Measurements from ENCODE around the gene SEC14L6. TPM values are rescaled to one million over a fixed set of nuclear protein-coding genes. Genes with fewer than 3 reads are reported as not detected.
"Not testable (repeated sequence)": the region's sequence is repeated elsewhere in the genome, so short reads cannot be mapped to it uniquely, and the experiment has no call there.

The SEC14L6 gene
- total RNA-seq, 4 donors from 2014 or later, result 0.11 TPM; not detected in 3

- Histone ChIP-seq H3K27ac (no peak overlapping the region), H3K4me3 (replicated peaks in 1 of 3) (no peak overlapping the region), H3K27me3 (no peaks in the 10 kb centered on the region), H3K4me1 (peaks cover 0 to 5% of the 10 kb centered on the region in 2 donors), H3K36me3 (peaks cover 30 to 32% of the 10 kb centered on the region in 2 donors), H3K9me3 (no peaks in the 10 kb centered on the region)
- intact Hi-C loops (cut with DNase I), result no loop called here
- TF ChIP-seq POLR2A (IDR thresholded peaks at IDR 0.05), result no peak
- TF ChIP-seq CTCF (IDR thresholded peaks at IDR 0.05), result no peak
- WGBS, 2 donors, result 18 to 33% methylated on average over 3 to 5 of the region's 7 CpGs
- DNase-seq, result no peak
Observed at GRCh38 chr22:30573594-30574094, 27.1 kb upstream of the SEC14L6 start.

GRCh38 chr22:30572840-30573593 lies 26.5 kb upstream of the SEC14L6 start:
- TF ChIP-seq CTCF (IDR thresholded peaks at IDR 0.05) (no peak), POLR2A (IDR thresholded peaks at IDR 0.05) (no peak)
- H3K9me3 ChIP-seq, result no peaks in the 10 kb centered on the region
- no peaks in the 10 kb centered on the region for H3K27me3 ChIP-seq
- peaks cover 24 to 26% of the 10 kb centered on the region in 2 donors for H3K36me3 ChIP-seq
- no peak for DNase-seq
- H3K4me3 ChIP-seq (replicated peaks in 1 of 3), result no peak overlapping the region
- 42 to 47% methylated on average over 9 to 10 of the region's 12 CpGs for WGBS, 2 donors
- intact Hi-C loops (cut with DNase I), result no loop called here
- no peak overlapping the region for H3K27ac ChIP-seq
- peaks cover 0 to 5% of the 10 kb centered on the region in 2 donors for H3K4me1 ChIP-seq

GRCh38 chr22:30572210-30572609 lies 25.7 kb upstream of the SEC14L6 start:
- WGBS, 2 donors, result 75 to 87% methylated on average over 6 of the region's 6 CpGs
- H3K4me1 ChIP-seq, result peaks cover 0 to 5% of the 10 kb centered on the region in 2 donors
- H3K27ac ChIP-seq, result no peak overlapping the region
- intact Hi-C loops (cut with DNase I), result no loop called here
- no peak overlapping the region for H3K4me3 ChIP-seq (replicated peaks in 1 of 3)
- H3K9me3 ChIP-seq, result no peaks in the 10 kb centered on the region
- H3K36me3 ChIP-seq, result peaks cover 15 to 18% of the 10 kb centered on the region in 2 donors
- no peaks in the 10 kb centered on the region for H3K27me3 ChIP-seq
- no peak for TF ChIP-seq POLR2A (IDR thresholded peaks at IDR 0.05)
- DNase-seq, result no peak

GRCh38 chr22:30569674-30570202 lies 23.2 kb upstream of the SEC14L6 start:
- no peak for DNase-seq
- H3K36me3 ChIP-seq, result no peaks in the 10 kb centered on the region
- no peaks in the 10 kb centered on the region for H3K9me3 ChIP-seq
- intact Hi-C loops (cut with DNase I), result no loop called here
- no peak overlapping the region for H3K27ac ChIP-seq
- H3K27me3 ChIP-seq, result no peaks in the 10 kb centered on the region
- TF ChIP-seq CTCF (IDR thresholded peaks at IDR 0.05) (no peak), POLR2A (IDR thresholded peaks at IDR 0.05) (no peak)
- WGBS, 2 donors, result 90 to 94% methylated on average over 10 of the region's 10 CpGs
- H3K4me3 ChIP-seq (replicated peaks in 1 of 3), result no peak overlapping the region
- H3K4me1 ChIP-seq, result peaks cover 0 to 2% of the 10 kb centered on the region in 2 donors

GRCh38 chr22:30568137-30568805 lies 21.7 kb upstream of the SEC14L6 start:
- no peaks in the 10 kb centered on the region for H3K9me3 ChIP-seq
- TF ChIP-seq POLR2A (IDR thresholded peaks at IDR 0.05) (no peak), CTCF (IDR thresholded peaks at IDR 0.05) (no peak)
- no peak overlapping the region for H3K4me3 ChIP-seq (replicated peaks in 1 of 3)
- H3K27ac ChIP-seq, result no peak overlapping the region
- no peak for DNase-seq
- no peaks in the 10 kb centered on the region for H3K27me3 ChIP-seq
- no peaks in the 10 kb centered on the region for H3K36me3 ChIP-seq
- intact Hi-C loops (cut with DNase I), result no loop called here
- WGBS, 2 donors, result 73 to 76% methylated on average over 10 of the region's 10 CpGs
- H3K4me1 ChIP-seq, result no peaks in the 10 kb centered on the region

- H3K36me3 ChIP-seq; H3K4me1 ChIP-seq; H3K9me3 ChIP-seq; DNase-seq; intact Hi-C loops (cut with DNase I); H3K27me3 ChIP-seq; H3K4me3 ChIP-seq (replicated peaks in 1 of 3); H3K27ac ChIP-seq: not testable (repeated sequence)
- WGBS, 2 donors, result 90% methylated on average over 6 of the region's 6 CpGs
Observed at GRCh38 chr22:30567277-30567676, 20.7 kb upstream of the SEC14L6 start.

Measured in thyroid gland (tissue), 4 donors.